ENCODE measurements around the gene HEG1. TPM values are rescaled to one million over a fixed set of nuclear protein-coding genes. Genes with fewer than 3 reads are reported as not detected.

Gene HEG1
- total RNA-seq, 6 experiments from 2014 or later, result 3.5 to 14.9 (median 10.8) TPM

DNA sequence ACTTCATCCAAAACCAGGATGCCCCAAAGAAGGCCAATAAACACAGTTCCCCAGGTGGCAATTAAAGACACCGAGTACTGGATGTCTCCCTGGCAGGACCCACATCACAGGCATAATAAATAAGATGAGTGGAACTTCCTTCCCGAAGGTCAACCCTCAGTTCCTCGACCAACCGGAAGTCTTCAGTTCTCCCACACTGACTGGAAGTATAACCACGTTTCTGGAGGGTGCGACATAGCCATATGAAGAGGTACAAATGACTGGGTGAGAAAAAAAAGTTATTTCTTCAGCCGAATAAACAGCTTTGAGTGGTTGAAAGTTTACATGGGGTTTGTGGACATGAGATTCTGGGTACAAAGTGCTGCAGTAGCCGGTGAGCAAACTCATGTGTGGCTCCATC lies 86.6 kb downstream of the HEG1 start:
- Histone ChIP-seq H3K4me3 (no peak overlapping the region), H3K4me1 (no peaks in the 10 kb centered on the region), H3K9me3 (no peaks in the 10 kb centered on the region), H3K36me3 (no peaks in the 10 kb centered on the region), H3K27ac (no peak overlapping the region), H3K27me3 (no peaks in the 10 kb centered on the region)
- ATAC-seq, result peak in 1 of 4 donors; percentile 22
- intact Hi-C loops (cut with DNase I), result no loop called here
- DNase-seq, result no peak
- no peak for TF ChIP-seq POLR2A (IDR thresholded peaks at IDR 0.05)
- TF ChIP-seq, protein P1, sequence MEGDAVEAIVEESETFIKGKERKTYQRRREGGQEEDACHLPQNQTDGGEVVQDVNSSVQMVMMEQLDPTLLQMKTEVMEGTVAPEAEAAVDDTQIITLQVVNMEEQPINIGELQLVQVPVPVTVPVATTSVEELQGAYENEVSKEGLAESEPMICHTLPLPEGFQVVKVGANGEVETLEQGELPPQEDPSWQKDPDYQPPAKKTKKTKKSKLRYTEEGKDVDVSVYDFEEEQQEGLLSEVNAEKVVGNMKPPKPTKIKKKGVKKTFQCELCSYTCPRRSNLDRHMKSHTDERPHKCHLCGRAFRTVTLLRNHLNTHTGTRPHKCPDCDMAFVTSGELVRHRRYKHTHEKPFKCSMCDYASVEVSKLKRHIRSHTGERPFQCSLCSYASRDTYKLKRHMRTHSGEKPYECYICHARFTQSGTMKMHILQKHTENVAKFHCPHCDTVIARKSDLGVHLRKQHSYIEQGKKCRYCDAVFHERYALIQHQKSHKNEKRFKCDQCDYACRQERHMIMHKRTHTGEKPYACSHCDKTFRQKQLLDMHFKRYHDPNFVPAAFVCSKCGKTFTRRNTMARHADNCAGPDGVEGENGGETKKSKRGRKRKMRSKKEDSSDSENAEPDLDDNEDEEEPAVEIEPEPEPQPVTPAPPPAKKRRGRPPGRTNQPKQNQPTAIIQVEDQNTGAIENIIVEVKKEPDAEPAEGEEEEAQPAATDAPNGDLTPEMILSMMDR (IDR thresholded peaks at IDR 0.05), result no peak
- 71% methylated on average over 6 of the region's 8 CpGs for WGBS (ENCODE audit: insufficient coverage, low coverage, low lambda C conversion rate, missing lambda C conversion rate)

DNA sequence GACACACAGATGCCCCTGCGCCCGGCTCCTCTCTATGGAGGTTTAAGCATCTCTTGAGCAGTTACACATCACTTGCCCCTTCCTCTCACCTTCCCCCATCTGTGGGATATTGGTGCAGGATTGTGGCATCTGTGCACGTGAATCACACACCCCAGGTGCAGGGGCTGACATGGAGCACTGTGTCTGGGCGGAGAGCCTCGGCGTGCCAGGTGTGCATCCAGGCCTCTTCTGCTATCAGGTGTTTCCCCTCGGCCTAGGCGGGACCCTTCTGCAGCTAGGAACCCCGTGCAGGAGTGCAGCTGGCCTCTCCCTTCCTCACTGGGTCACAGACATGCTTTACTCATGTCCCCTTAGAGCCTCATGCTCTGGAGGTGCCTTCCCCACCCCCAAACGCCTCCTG lies 87.8 kb downstream of the HEG1 start:
- H3K4me1 ChIP-seq, result no peaks in the 10 kb centered on the region

DNA sequence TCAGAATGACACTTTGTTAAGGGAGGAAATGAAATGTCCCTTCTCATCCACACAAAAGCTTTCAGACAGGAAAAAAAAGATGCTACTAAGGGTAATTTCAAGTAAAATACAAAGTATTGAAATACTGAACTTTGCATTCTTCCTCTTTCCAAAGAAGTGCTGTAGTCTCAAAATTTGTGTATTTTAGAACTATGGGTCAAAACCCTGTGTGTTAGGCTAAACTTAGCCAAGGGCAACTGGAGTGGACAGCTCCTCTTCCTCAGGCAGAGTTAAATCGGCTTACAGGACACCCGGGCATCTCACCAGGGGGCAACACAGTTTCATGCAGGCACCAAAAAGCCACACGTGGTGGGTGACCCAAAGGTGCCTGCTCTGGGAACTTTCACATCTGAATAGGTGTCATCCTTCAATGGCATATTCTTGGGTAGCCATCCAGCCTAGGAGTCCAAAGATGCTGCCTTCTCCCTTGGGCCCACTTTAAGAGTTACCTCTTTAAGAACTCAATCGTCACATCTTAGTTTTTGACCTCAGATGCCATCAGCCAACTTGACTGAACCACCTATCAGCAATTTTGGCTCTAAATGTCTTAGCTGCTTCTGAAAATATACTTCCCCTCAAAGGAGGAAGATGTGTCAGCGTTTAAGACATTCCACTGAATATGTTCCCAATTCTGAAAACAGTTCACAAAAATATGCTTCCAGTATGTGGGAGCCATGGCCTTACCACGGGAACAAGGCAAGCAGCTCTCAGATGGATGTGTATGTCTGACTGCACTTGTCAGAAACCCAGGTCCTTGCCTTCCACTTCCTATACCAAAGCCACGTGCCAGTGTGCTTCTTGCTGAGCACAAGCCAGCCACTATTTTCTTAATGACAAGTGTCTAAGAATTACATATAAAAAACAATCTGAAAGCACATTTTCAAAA lies 89.0 kb downstream of the HEG1 start:
- no peaks in the 10 kb centered on the region for H3K36me3 ChIP-seq
- H3K4me1 ChIP-seq, result no peaks in the 10 kb centered on the region
- TF ChIP-seq, protein P1 (IDR thresholded peaks at IDR 0.05), result no peak
- H3K27me3 ChIP-seq, result no peaks in the 10 kb centered on the region
- intact Hi-C loops (cut with DNase I), result no loop called here
- ATAC-seq, result peak; percentile 34 to 60 (median 46)
- no peak overlapping the region for H3K27ac ChIP-seq
- DNase-seq, result no peak
- no peaks in the 10 kb centered on the region for H3K9me3 ChIP-seq
- WGBS (ENCODE audit: insufficient coverage, low coverage, low lambda C conversion rate, missing lambda C conversion rate), result 68% methylated on average over 4 of the region's 7 CpGs
- no peak overlapping the region for H3K4me3 ChIP-seq

More for the DNA sequence above, 87.8 kb downstream of the HEG1 start:
- WGBS (ENCODE audit: insufficient coverage, low coverage, low lambda C conversion rate, missing lambda C conversion rate), result 82% methylated on average over 7 of the region's 10 CpGs
- no peaks in the 10 kb centered on the region for H3K36me3 ChIP-seq
- H3K27me3 ChIP-seq, result no peaks in the 10 kb centered on the region
- TF ChIP-seq, protein P1 (IDR thresholded peaks at IDR 0.05), result no peak
- TF ChIP-seq POLR2A (IDR thresholded peaks at IDR 0.05), result no peak
- ATAC-seq (no peak), DNase-seq (no peak)
- intact Hi-C loops (cut with DNase I), result no loop called here
- no peaks in the 10 kb centered on the region for H3K9me3 ChIP-seq
- no peak overlapping the region for H3K27ac ChIP-seq
- no peak overlapping the region for H3K4me3 ChIP-seq

DNA sequence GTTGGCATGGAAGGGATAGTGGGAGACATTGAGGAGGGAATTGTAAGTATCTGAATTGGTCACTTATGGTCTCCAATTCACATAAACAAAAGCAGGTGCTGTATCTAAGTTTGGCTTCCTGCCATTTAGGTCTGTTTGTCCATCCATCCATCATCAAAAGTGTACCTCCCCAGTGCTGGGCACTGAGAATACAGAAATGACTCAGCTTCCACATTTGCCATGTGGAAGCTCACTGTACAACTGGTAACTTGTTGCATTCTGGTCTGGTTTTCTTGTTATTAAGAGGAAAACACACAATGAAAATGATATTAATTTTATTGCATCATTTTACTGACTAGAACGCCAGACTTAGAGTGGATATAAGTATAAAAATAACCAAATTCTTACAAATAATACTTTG lies 90.4 kb downstream of the HEG1 start:
- Histone ChIP-seq H3K4me1 (no peaks in the 10 kb centered on the region), H3K36me3 (no peaks in the 10 kb centered on the region), H3K27me3 (no peaks in the 10 kb centered on the region), H3K9me3 (no peaks in the 10 kb centered on the region), H3K4me3 (no peak overlapping the region), H3K27ac (no peak overlapping the region)
- intact Hi-C loops (cut with DNase I), result no loop called here
- WGBS (ENCODE audit: insufficient coverage, low coverage, low lambda C conversion rate, missing lambda C conversion rate), result 90% methylated on average over 1 of the region's 1 CpG
- DNase-seq (no peak), ATAC-seq (no peak)
- no peak for TF ChIP-seq POLR2A (IDR thresholded peaks at IDR 0.05)
- TF ChIP-seq, protein P1 (IDR thresholded peaks at IDR 0.05), result no peak
